Fibroblast of lung (primary cell): ENCODE measurements around the gene SPA17. TPM values are rescaled to one million over a fixed set of nuclear protein-coding genes. Genes with fewer than 3 reads are reported as not detected.
A peak's percentile ranks its signal among the peaks of the same experiment; 100 is the strongest.

Source experiments
- DNase-seq, 2 donors: peaks; one replicate each; pipeline versions ENCODE4 v3.0.0 to v3.0.0-alpha.2; 2010; ENCODE audit warnings: low read depth in 2 of 2
- H2AFZ ChIP-seq: 2 replicates; pipeline ENCODE4 v1.5.1; 2012; ENCODE audit warnings: low read length, control low read depth, inconsistent platforms
- H3K27ac ChIP-seq: 2 replicates; pipeline ENCODE4 v1.5.1; 2011; ENCODE audit warnings: low read length, control low read depth; ENCODE audit not compliant: insufficient read depth
- H3K27me3 ChIP-seq: 2 replicates; pipeline ENCODE4 v1.5.1; 2011; ENCODE audit warnings: mild to moderate bottlenecking, low read length; ENCODE audit not compliant: control insufficient read depth, insufficient read depth
- H3K36me3 ChIP-seq: 2 replicates; pipeline ENCODE4 v1.5.1; 2011; ENCODE audit warnings: low read length; ENCODE audit not compliant: control insufficient read depth, insufficient read depth
- H3K4me1 ChIP-seq: 2 replicates; pipeline ENCODE4 v1.5.1; 2011; ENCODE audit warnings: low read length; ENCODE audit not compliant: control insufficient read depth, insufficient read depth; ENCODE audit errors: extremely low read depth
- H3K4me2 ChIP-seq: 2 replicates; pipeline ENCODE4 v1.5.1; 2011; ENCODE audit warnings: low read length, control low read depth; ENCODE audit not compliant: insufficient read depth; ENCODE audit errors: extremely low read depth
- H3K4me3 ChIP-seq, 4 experiments: fragments of 200-600 bp in 1 of 4; sonication (generic) in 1 of 4; replicated peaks in 1 of 4; 2 replicates each; pipeline ENCODE4 v1.5.1; 2011 to 2016; ENCODE audit warnings: low read length in 4 of 4, low read depth in 3 of 4, mild to moderate bottlenecking in 3 of 4, control low read depth in 2 of 4, inconsistent platforms in 1 of 4, mixed read lengths in 1 of 4; ENCODE audit not compliant: insufficient read depth in 1 of 4; ENCODE audit errors: control extremely low read depth in 1 of 4
- H3K79me2 ChIP-seq: 2 replicates; pipeline ENCODE4 v1.5.1; 2012; ENCODE audit warnings: mild to moderate bottlenecking, low read length, inconsistent platforms; ENCODE audit not compliant: control insufficient read depth, insufficient read depth
- H3K9ac ChIP-seq: 2 replicates; pipeline ENCODE4 v1.5.1; 2011; ENCODE audit warnings: mild to moderate bottlenecking, low read length, control low read depth; ENCODE audit not compliant: insufficient read depth
- H3K9me3 ChIP-seq: 2 replicates; pipeline ENCODE4 v1.5.1; 2012; ENCODE audit warnings: low read depth, low read length; ENCODE audit not compliant: control insufficient read depth, insufficient read depth
- H4K20me1 ChIP-seq: 2 replicates; pipeline ENCODE4 v1.5.1; 2011; ENCODE audit warnings: low read length; ENCODE audit not compliant: control insufficient read depth, insufficient read depth; ENCODE audit errors: extremely low read depth
- EZH2 ChIP-seq: IDR thresholded peaks from 2 replicates; pipeline ENCODE4 v1.5.1; 2012; ENCODE audit warnings: low read length, control low read depth, mild to moderate bottlenecking; ENCODE audit errors: missing control alignments
- polyA plus RNA-seq, 2 donors: library from polyadenylated mRNA; depleted of rRNA in 1 of 2; stranded (reverse) in 1 of 2; unstranded in 1 of 2; fragments of >200 nt; gene quantifications; 2 replicates each; pipeline ENCODE4 v1.2.1, GENCODE V29; 2011 to 2012; ENCODE audit warnings: missing spikeins in 1 of 2
- total RNA-seq: library from RNA; depleted of rRNA; stranded (reverse); fragments of >200 nt; gene quantifications from 2 replicates; pipeline ENCODE4 v1.2.1, GENCODE V29; 2014
- TF ChIP-seq, protein P1 (sequence below), 2 donors: IDR thresholded peaks in 1 of 2; conservative IDR thresholded peaks in 1 of 2; 1 replicate in 1 of 2; 2 replicates in 1 of 2; pipeline ENCODE4 v1.5.1; 2011 to 2012; ENCODE audit warnings: low read length in 2 of 2, control low read depth in 1 of 2, inconsistent platforms in 1 of 2, low read depth in 1 of 2, mild to moderate bottlenecking in 1 of 2

The SPA17 gene
- total and polyA plus RNA-seq, 2 donors (not counting 1 experiment from before 2014, with no cell fraction given): 18.0 to 19.1 TPM

- TF ChIP-seq, protein P1, sequence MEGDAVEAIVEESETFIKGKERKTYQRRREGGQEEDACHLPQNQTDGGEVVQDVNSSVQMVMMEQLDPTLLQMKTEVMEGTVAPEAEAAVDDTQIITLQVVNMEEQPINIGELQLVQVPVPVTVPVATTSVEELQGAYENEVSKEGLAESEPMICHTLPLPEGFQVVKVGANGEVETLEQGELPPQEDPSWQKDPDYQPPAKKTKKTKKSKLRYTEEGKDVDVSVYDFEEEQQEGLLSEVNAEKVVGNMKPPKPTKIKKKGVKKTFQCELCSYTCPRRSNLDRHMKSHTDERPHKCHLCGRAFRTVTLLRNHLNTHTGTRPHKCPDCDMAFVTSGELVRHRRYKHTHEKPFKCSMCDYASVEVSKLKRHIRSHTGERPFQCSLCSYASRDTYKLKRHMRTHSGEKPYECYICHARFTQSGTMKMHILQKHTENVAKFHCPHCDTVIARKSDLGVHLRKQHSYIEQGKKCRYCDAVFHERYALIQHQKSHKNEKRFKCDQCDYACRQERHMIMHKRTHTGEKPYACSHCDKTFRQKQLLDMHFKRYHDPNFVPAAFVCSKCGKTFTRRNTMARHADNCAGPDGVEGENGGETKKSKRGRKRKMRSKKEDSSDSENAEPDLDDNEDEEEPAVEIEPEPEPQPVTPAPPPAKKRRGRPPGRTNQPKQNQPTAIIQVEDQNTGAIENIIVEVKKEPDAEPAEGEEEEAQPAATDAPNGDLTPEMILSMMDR (conservative IDR thresholded peaks at IDR 0.05 in 1 of 2, IDR thresholded peaks at IDR 0.05 in 1 of 2; ENCODE audit: low read depth in 1 of 2, low read length in 2 of 2): no peak
- TF ChIP-seq EZH2: no peak
- no peak overlapping the region for H2AFZ ChIP-seq
- no peaks in the 10 kb centered on the region for H3K9me3 ChIP-seq
- H4K20me1 ChIP-seq: no peaks in the 10 kb centered on the region
- no peak overlapping the region for H3K27ac ChIP-seq
- no peak overlapping the region for H3K9ac ChIP-seq
- no peaks in the 10 kb centered on the region for H3K4me1 ChIP-seq
- no peak overlapping the region for H3K4me2 ChIP-seq
- DNase-seq: peak; percentile 23 to 71
- no peaks in the 10 kb centered on the region for H3K27me3 ChIP-seq
- H3K4me3 ChIP-seq: no peak overlapping the region
- no peaks in the 10 kb centered on the region for H3K36me3 ChIP-seq
- no peaks in the 10 kb centered on the region for H3K79me2 ChIP-seq
Observed at GRCh38 chr11:124656774-124657630, 16.7 kb upstream of the SPA17 start.

DNA sequence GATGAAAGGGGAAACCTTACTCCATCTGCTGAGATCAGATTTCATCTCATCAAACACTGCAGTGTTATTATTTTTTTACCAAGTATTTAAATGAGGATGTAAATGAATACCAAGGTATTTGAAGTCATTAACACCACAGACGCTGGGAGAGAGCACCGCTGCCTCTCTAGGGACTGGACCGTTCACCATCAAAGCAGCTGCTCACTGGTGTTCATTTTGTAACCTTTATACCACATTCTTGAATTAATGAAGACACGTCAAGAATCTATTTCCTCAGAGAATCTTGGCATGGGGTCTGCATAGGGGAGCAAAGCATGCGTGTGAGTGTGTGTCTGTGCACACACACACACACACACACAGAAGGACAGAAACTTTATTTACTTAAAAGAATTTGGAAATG is 15.8 kb upstream of the SPA17 start:
- Histone ChIP-seq H3K27me3 (no peaks in the 10 kb centered on the region), H2AFZ (no peak overlapping the region), H3K9me3 (no peaks in the 10 kb centered on the region), H3K79me2 (no peaks in the 10 kb centered on the region), H3K27ac (no peak overlapping the region), H3K4me3 (no peak overlapping the region), H3K36me3 (no peaks in the 10 kb centered on the region), H3K4me2 (no peak overlapping the region), H3K4me1 (no peaks in the 10 kb centered on the region), H4K20me1 (no peaks in the 10 kb centered on the region), H3K9ac (no peak overlapping the region)
- TF ChIP-seq, protein P1 (conservative IDR thresholded peaks at IDR 0.05 in 1 of 2, IDR thresholded peaks at IDR 0.05 in 1 of 2; ENCODE audit: low read depth in 1 of 2, low read length in 2 of 2): no peak
- no peak for TF ChIP-seq EZH2
- DNase-seq: peak; percentile 15

- TF ChIP-seq EZH2: no peak
- TF ChIP-seq, protein P1 (conservative IDR thresholded peaks at IDR 0.05 in 1 of 2, IDR thresholded peaks at IDR 0.05 in 1 of 2; ENCODE audit: low read depth in 1 of 2, low read length in 2 of 2): no peak
- no peaks in the 10 kb centered on the region for H3K36me3 ChIP-seq
- no peaks in the 10 kb centered on the region for H3K4me1 ChIP-seq
- no peaks in the 10 kb centered on the region for H3K27me3 ChIP-seq
- H3K79me2 ChIP-seq: no peaks in the 10 kb centered on the region
- H4K20me1 ChIP-seq: no peaks in the 10 kb centered on the region
- H2AFZ ChIP-seq: no peak overlapping the region
- DNase-seq: no peak
- no peak overlapping the region for H3K9ac ChIP-seq
- H3K9me3 ChIP-seq: no peaks in the 10 kb centered on the region
- no peak overlapping the region for H3K4me3 ChIP-seq
- H3K4me2 ChIP-seq: no peak overlapping the region
- no peak overlapping the region for H3K27ac ChIP-seq
Observed at GRCh38 chr11:124658501-124658900, 15.2 kb upstream of the SPA17 start.
